ENCODE measurements around the gene NRIP3. TPM values are rescaled to one million over a fixed set of nuclear protein-coding genes. Genes with fewer than 3 reads are reported as not detected.
"Not testable (repeated sequence)": the region's sequence is repeated elsewhere in the genome, so short reads cannot be mapped to it uniquely, and the experiment has no call there.

The NRIP3 gene
- total RNA-seq, 1 donor from 2014 or later, result 5.0 TPM

- DNase-seq (ENCODE audit: low spot score); intact Hi-C loops (cut with micrococcal nuclease); H3K4me1 Mint-ChIP-seq (ENCODE audit: low read depth); H3K36me3 Mint-ChIP-seq (ENCODE audit: low read depth); H3K9me3 Mint-ChIP-seq; H3K4me3 Mint-ChIP-seq (ENCODE audit: low read depth); H3K27ac Mint-ChIP-seq: not testable (repeated sequence)
- peaks cover 75% of the 10 kb centered on the region for H3K27me3 Mint-ChIP-seq (ENCODE audit: low read depth)
These were observed 5.7 kb upstream of the NRIP3 start for GRCh38 chr11:9009538-9009937.

DNA sequence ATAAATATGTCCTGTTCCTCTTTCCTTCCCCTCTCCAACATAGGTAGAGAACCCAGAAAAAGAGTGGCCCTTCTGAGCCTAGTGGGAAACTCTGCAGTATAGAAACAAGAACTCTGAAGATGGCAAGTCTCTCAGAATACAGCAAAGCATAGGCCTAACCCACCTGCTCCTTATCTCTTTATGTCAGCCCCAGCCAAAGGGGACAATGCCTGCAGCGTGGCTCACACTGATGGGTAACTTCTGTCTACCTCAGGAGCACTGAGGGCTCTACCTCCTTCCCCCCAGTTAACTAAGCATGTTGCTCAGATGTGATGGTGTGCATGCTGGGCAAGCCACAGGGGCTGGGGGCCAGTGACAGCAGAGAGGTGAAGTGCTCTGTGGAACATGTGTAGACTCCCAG lies 4.9 kb upstream of the NRIP3 start:
- H3K9me3 Mint-ChIP-seq, result no peaks in the 10 kb centered on the region
- H3K36me3 Mint-ChIP-seq (ENCODE audit: low read depth), result no peaks in the 10 kb centered on the region
- H3K27me3 Mint-ChIP-seq (ENCODE audit: low read depth), result peaks cover 75% of the 10 kb centered on the region
- intact Hi-C loops (cut with micrococcal nuclease), result no loop called here
- no peak overlapping the region for H3K4me3 Mint-ChIP-seq (ENCODE audit: low read depth)
- DNase-seq (ENCODE audit: low spot score), result no peak
- peaks cover 7% of the 10 kb centered on the region for H3K4me1 Mint-ChIP-seq (ENCODE audit: low read depth)
- no peak overlapping the region for H3K27ac Mint-ChIP-seq

DNA sequence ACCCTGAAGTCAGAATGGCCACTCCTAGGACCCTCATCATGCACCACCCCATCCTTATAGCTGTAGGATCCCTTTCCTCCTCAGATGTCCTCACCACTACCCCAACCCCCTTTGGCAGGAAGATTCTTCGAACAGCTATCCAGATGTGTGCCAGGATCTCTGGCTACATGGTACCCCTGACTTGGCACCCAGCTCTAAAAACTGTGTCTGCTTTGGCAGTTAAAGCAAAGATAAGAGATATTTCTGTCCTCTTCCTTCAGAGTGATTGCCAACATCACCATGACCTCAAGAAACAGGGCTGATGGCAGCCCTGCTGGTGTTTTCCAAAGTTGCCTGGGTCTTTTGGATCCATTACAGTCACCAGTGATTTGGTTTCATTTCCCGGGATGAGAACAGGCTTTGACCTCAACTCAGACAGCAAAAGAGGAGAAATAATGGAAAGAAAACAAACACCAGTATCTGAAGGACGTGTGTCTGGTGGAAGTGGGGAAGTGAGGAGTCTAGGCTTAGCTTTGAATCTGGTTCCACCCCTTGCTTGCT lies 4.3 kb upstream of the NRIP3 start:
- no peak overlapping the region for H3K4me3 Mint-ChIP-seq (ENCODE audit: low read depth)
- no peak overlapping the region for H3K27ac Mint-ChIP-seq
- H3K27me3 Mint-ChIP-seq (ENCODE audit: low read depth), result peaks cover 69% of the 10 kb centered on the region
- no peak for DNase-seq (ENCODE audit: low spot score)
- peaks cover 10% of the 10 kb centered on the region for H3K4me1 Mint-ChIP-seq (ENCODE audit: low read depth)
- H3K9me3 Mint-ChIP-seq, result no peaks in the 10 kb centered on the region
- H3K36me3 Mint-ChIP-seq (ENCODE audit: low read depth), result no peaks in the 10 kb centered on the region
- intact Hi-C loops (cut with micrococcal nuclease), result no loop called here

DNA sequence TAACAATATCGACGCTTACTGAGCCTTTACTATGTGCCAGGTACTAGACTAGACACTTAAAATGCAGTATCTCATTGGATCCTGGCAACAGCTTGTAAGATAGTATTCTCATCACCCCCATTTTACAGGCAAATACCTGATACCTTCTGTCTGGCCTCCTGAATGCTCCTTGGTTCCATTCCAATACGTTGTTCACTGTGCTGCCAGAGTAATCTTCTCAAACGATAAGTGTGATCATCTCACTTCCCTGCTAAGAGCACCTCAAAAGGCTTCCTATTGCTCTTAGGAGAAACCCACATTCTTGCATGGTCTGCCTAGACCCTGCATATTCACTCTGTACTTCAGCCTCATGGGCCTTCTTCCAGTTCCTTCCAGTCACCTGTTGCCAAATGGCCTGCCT lies 1.3 kb upstream of the NRIP3 start:
- intact Hi-C loops (cut with micrococcal nuclease), result no loop called here
- peaks cover 29% of the 10 kb centered on the region for H3K4me1 Mint-ChIP-seq (ENCODE audit: low read depth)
- H3K27me3 Mint-ChIP-seq (ENCODE audit: low read depth), result peaks cover 54% of the 10 kb centered on the region
- no peak for DNase-seq (ENCODE audit: low spot score)
- peak overlapping the region; percentile 31 for H3K27ac Mint-ChIP-seq
- no peaks in the 10 kb centered on the region for H3K36me3 Mint-ChIP-seq (ENCODE audit: low read depth)
- peak overlapping the region; percentile 64 for H3K4me3 Mint-ChIP-seq (ENCODE audit: low read depth)
- no peaks in the 10 kb centered on the region for H3K9me3 Mint-ChIP-seq

DNA sequence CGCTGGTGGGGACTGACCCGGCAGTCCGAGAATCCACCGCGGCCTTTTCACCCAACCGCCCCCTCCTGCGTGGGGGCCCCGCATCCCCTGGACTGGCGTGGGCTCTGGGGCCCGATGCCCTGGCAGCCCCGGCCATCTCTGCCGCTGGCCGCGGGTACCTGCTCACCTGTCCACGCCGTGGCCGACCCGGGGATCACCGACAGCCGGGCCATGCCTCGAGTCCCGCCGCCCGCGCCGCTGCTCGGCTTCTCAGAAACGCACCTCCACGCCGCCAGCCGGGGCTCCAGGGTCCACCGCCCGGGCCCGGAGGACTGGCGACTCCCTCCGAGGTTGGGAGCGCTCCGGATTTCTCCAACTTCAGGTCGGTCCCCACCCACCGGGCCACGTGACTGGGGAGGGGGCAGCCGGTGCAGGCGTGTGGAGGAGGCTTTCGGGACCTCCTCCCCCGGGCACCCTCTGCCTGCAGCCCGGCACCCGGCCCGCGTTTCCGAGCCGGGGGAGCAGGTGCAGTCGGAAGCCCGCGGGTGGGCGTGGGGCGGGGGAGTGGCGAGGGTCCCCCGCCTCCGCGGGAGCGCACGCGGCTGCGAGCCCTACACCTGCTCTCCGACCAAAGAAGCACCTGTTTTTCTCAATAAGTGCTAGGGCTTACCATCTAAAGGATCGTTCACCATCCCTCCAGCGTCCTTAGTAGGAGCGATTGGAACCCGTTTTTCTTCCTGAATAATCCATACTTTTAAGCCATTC lies 554 bp upstream of the NRIP3 start:
- Mint-ChIP-seq H3K9me3 (no peaks in the 10 kb centered on the region), H3K4me3 (ENCODE audit: low read depth) (peak overlapping the region; percentile 64), H3K27ac (peak overlapping the region; percentile 21), H3K36me3 (ENCODE audit: low read depth) (no peaks in the 10 kb centered on the region), H3K27me3 (ENCODE audit: low read depth) (peaks cover 51% of the 10 kb centered on the region), H3K4me1 (ENCODE audit: low read depth) (peaks cover 29% of the 10 kb centered on the region)
- no peak for DNase-seq (ENCODE audit: low spot score)
- intact Hi-C loops (cut with micrococcal nuclease), result loop anchor here (5.0 kb wide), 3 partner anchors 92 to 458 kb away; partner anchors contain the start of genes AKIP1 and ZNF143

DNA sequence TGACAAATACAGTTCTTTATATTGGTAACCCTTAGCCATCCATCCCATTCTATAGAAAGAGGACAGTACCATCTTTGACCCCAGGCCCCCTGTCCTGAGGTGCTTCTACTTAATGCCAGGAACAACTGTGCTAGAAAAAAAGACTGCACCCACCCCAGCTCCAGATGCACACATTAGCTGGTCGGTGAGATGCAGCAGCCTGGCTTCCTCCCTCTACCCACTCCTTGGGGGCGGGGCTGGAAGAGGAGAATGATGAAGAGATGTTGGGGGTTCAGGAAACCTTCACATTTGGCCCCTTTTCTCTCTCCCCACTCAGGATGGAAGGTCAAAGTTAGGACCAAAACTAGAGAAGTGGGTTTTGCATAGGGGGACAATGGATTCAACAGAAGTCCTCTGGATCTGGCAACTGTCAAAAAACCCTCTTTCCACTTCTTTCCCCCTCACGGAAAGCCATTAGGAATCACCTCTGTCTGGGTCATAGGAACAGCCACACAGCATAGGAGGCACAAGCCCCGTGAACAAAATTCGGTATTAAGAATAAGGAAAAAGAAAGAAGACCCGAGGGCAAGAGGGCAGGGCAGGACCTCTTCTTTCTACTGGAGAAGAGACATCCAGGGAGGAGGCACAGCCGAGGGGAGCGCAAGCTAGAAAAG lies 755 bp downstream of the NRIP3 start:
- peaks cover 29% of the 10 kb centered on the region for H3K4me1 Mint-ChIP-seq (ENCODE audit: low read depth)
- peak overlapping the region; percentile 23 for H3K27ac Mint-ChIP-seq
- H3K9me3 Mint-ChIP-seq, result no peaks in the 10 kb centered on the region
- peak overlapping the region; percentile 75 for H3K4me3 Mint-ChIP-seq (ENCODE audit: low read depth)
- peaks cover 45% of the 10 kb centered on the region for H3K27me3 Mint-ChIP-seq (ENCODE audit: low read depth)
- intact Hi-C loops (cut with micrococcal nuclease), result loop anchor here (1.0 to 5.0 kb wide), 6 partner anchors 39 to 459 kb away; partner anchors contain the start of genes AKIP1, TMEM9B and ZNF143
- DNase-seq (ENCODE audit: low spot score), result no peak
- no peaks in the 10 kb centered on the region for H3K36me3 Mint-ChIP-seq (ENCODE audit: low read depth)

- H3K4me3 Mint-ChIP-seq (ENCODE audit: low read depth), result no peak overlapping the region
- no peaks in the 10 kb centered on the region for H3K36me3 Mint-ChIP-seq (ENCODE audit: low read depth)
- H3K9me3 Mint-ChIP-seq, result no peaks in the 10 kb centered on the region
- peak overlapping the region; percentile 38 for H3K27ac Mint-ChIP-seq
- peak; percentile 41 for DNase-seq (ENCODE audit: low spot score)
- H3K4me1 Mint-ChIP-seq (ENCODE audit: low read depth), result peaks cover 29% of the 10 kb centered on the region
- peaks cover 33% of the 10 kb centered on the region for H3K27me3 Mint-ChIP-seq (ENCODE audit: low read depth)
- intact Hi-C loops (cut with micrococcal nuclease), result loop anchor here (2.0 to 5.0 kb wide), 4 partner anchors 59 to 461 kb away; partner anchors contain the start of genes AKIP1 and ZNF143
These were observed 2.1 kb downstream of the NRIP3 start for GRCh38 chr11:9001736-9002135.

- Mint-ChIP-seq H3K9me3 (no peaks in the 10 kb centered on the region), H3K4me1 (ENCODE audit: low read depth) (peaks cover 18% of the 10 kb centered on the region), H3K27ac (no peak overlapping the region), H3K4me3 (ENCODE audit: low read depth) (no peak overlapping the region), H3K27me3 (ENCODE audit: low read depth) (peaks cover 16% of the 10 kb centered on the region), H3K36me3 (ENCODE audit: low read depth) (no peaks in the 10 kb centered on the region)
- intact Hi-C loops (cut with micrococcal nuclease), result no loop called here
- no peak for DNase-seq (ENCODE audit: low spot score)
These were observed 5.8 kb downstream of the NRIP3 start for GRCh38 chr11:8998017-8998416.

- intact Hi-C loops (cut with micrococcal nuclease), result no loop called here
- peaks cover 14% of the 10 kb centered on the region for H3K4me1 Mint-ChIP-seq (ENCODE audit: low read depth)
- H3K9me3 Mint-ChIP-seq, result no peaks in the 10 kb centered on the region
- DNase-seq (ENCODE audit: low spot score), result no peak
- no peak overlapping the region for H3K27ac Mint-ChIP-seq
- H3K36me3 Mint-ChIP-seq (ENCODE audit: low read depth), result no peaks in the 10 kb centered on the region
- no peak overlapping the region for H3K4me3 Mint-ChIP-seq (ENCODE audit: low read depth)
- peaks cover 16% of the 10 kb centered on the region for H3K27me3 Mint-ChIP-seq (ENCODE audit: low read depth)
These were observed 6.3 kb downstream of the NRIP3 start for GRCh38 chr11:8997451-8997850.

GRCh38 chr11:8989453-8989852 lies 14.3 kb downstream of the NRIP3 start:
- Mint-ChIP-seq H3K4me1 (ENCODE audit: low read depth) (peaks cover 10% of the 10 kb centered on the region), H3K27me3 (ENCODE audit: low read depth) (peaks cover 18% of the 10 kb centered on the region), H3K4me3 (ENCODE audit: low read depth) (no peak overlapping the region), H3K9me3 (no peaks in the 10 kb centered on the region), H3K27ac (no peak overlapping the region), H3K36me3 (ENCODE audit: low read depth) (no peaks in the 10 kb centered on the region)
- intact Hi-C loops (cut with micrococcal nuclease), result no loop called here
- DNase-seq (ENCODE audit: low spot score), result no peak

DNA sequence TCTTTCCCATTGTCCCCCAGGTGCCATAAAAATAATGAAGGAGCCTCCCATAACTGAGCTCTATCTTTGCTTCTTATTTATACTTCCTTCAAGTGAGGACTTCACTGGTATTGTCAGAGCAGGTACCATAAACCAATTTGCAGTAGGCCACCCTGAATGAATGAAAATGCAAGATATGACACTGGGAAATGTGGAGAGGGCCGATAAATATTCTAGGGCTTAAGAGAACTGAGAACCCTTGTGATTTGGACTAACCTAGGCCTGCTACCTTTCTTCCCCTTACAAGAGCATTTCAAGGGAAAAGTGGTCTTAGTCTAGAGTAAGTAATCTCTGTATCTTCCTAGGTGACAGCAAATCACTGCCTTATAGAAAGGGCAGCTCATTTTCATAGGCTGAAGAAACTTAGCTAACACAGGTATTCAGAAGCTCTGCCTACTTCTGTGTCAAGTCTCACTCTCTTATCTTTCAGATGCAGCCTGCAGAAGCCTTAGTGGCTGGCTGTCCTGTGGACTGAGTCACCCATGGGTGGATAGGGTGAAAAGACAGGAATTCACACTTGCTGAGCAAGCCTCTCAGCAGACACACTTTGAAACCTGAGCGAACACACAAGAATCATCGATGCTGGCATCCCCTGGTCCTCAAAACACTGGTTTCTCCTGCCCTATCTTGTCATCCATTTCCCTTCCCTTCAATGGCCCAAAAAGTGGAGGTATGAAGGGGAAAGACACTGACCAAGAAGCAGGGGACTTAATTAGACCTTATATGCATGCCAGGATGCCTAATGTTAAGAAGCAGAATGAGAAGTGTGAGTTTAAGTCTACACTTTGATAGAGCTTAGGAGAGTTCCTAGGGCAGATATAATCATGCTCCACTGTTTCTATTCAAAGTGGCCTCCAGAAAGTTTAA lies 15.2 kb downstream of the NRIP3 start:
- H3K27ac Mint-ChIP-seq, result no peak overlapping the region
- no peak overlapping the region for H3K4me3 Mint-ChIP-seq (ENCODE audit: low read depth)
- no peak for DNase-seq (ENCODE audit: low spot score)
- intact Hi-C loops (cut with micrococcal nuclease), result no loop called here
- no peaks in the 10 kb centered on the region for H3K36me3 Mint-ChIP-seq (ENCODE audit: low read depth)
- no peaks in the 10 kb centered on the region for H3K9me3 Mint-ChIP-seq
- H3K27me3 Mint-ChIP-seq (ENCODE audit: low read depth), result peaks cover 13% of the 10 kb centered on the region
- H3K4me1 Mint-ChIP-seq (ENCODE audit: low read depth), result peaks cover 13% of the 10 kb centered on the region

GRCh38 chr11:8987446-8987845 lies 16.4 kb downstream of the NRIP3 start:
- peak overlapping the region; percentile 10 for H3K27ac Mint-ChIP-seq
- H3K27me3 Mint-ChIP-seq (ENCODE audit: low read depth), result peaks cover 13% of the 10 kb centered on the region
- intact Hi-C loops (cut with micrococcal nuclease), result no loop called here
- H3K36me3 Mint-ChIP-seq (ENCODE audit: low read depth), result no peaks in the 10 kb centered on the region
- DNase-seq (ENCODE audit: low spot score), result no peak
- no peak overlapping the region for H3K4me3 Mint-ChIP-seq (ENCODE audit: low read depth)
- no peaks in the 10 kb centered on the region for H3K9me3 Mint-ChIP-seq
- peaks cover 15% of the 10 kb centered on the region for H3K4me1 Mint-ChIP-seq (ENCODE audit: low read depth)
